GM19099 (cell line): ENCODE results near the gene NELFCD.
A peak's percentile ranks its signal among the peaks of the same experiment; 100 is the strongest.

ENCODE experiments used
- POLR2A ChIP-seq: IDR thresholded peaks from 3 replicates; pipeline ENCODE4 v1.6.1; 2011; ENCODE audit warnings: low read depth; ENCODE audit not compliant: insufficient read length; ENCODE audit errors: extremely low read depth

The NELFCD gene

GRCh38 chr20:59040667-59041066 lies 59.6 kb downstream of the NELFCD start:
- no peak for TF ChIP-seq POLR2A

- no peak for TF ChIP-seq POLR2A
These were observed 61.2 kb downstream of the NELFCD start, which contains the start of gene PRELID3B for GRCh38 chr20:59042151-59042795. PRELID3B (minus strand) TSS chr20:59042786; CDS start chr20:59042730, 56 bp downstream.

DNA sequence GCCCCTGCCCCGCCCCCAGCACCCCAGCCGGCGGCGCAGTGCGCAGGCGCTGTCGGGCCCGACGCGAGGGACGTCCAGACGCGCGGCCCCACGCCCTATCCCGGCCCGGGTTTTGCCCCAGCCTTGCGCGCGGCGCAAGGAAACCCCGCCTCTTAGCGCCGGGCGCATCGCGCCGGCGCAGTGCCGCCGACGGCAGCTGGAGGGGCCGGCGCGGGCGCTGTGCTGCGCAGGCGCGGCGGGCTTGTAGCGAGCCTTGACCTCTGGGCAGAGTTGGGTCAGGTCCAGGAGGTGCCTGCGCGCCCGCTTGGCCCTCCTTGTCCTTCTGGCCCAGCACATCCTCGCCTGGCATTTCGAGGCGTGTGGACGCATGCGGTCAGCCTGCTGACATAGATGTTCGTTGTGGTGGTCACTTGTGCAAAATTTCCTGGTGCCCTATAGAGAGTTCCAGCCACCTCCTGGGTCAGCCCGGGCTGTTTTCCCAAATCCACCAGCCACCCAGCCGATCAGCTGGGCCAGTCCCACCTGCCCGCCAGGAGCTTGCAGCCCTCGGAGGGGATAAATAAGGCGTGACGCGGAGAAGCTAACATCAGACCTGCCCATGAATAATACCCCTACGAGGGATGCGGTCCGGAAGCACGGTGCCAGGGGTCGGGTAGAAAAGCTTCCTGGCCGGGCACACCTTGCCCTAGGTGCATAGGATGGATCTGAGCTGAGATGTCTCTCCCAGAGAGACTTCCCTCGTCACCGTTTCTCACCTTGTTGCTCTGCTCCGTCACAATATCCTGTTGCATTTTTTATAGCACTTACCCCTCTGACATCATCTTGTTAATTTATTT lies 62.0 kb downstream of the NELFCD start:
- peak; percentile 91 for TF ChIP-seq POLR2A

GRCh38 chr20:59043698-59044097 lies 62.6 kb downstream of the NELFCD start:
- no peak for TF ChIP-seq POLR2A

DNA sequence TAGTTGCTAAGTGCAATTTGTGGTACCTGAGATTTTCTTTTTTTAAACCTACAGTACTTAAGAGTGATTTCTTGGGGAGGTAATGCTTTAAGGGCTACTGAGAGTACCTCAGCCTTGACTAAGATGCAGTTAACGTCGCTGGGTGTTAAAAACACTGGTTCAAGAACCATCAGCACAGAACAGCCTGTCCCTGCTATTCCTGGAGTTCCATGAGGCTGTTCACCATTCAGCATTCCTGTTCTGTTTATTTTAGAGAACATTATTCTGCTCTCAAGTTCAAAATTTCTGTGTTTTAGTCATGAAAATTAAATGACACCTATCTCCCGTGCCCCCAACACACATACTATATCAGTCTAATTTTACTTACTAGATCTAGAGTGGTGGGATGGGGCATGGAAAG lies 63.2 kb downstream of the NELFCD start:
- TF ChIP-seq POLR2A, result no peak
